ENCODE results near the gene GSTM1.
"Not testable (repeated sequence)": the region's sequence is repeated elsewhere in the genome, so short reads cannot be mapped to it uniquely, and the experiment has no call there.

The GSTM1 gene

DNA sequence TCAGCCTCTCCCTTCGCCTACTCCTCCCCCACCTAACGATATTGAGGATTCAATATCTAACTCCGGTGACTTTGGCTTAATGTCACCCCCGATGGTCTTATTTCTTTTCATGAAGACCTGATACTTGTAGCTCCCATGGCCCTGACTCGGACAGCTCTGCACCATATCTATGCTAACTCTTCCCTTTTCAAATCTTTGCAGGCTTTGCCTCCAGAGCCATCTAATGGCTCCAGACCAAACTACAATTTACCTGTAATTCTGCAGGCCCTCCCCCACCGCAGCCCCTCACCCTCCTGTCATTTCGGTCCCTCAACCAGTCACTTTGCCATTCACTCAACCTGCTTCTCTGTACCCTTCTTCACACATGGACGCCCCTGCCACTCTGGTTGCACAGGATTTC, 16.6 kb downstream of the GSTM1 start:
- DNase-seq = no peak

DNA sequence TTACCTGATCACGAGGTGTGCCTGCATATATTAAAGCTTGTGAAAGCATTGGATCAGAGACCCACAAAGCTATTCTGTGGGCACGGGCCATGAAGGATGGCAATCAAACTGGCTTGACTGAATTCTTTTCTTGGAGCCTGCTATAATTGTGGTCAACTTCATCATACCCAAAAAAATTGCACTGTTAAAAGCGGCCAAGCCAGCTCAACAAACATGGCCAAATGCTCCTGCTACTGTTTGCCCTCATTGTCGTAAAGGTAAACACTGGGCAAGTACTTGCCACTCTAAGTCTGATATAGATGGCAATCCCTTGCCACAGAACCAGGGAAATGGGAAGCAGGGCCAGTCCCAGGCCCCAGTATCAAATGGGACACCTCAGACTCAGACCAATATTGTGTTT, 17.8 kb downstream of the GSTM1 start:
- no peak for DNase-seq

DNA sequence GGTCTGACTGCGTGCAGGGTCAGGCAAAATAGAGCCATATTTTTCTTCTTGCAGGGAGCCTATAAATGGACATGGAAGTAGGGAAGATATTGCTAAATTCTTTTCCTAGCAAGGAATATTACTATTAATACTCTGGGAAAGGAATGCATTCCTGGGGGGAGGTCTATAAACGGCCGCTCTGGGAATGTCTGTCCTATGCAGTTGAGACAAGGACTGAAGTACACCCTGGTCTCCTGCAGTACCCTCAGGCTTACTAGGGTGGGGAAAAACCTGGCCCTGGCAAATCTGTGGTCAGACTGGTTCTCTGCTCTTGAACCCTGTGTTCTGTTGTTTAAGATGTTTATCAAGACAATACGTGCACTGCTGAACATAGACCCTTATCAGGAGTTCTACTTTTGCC, 21.3 kb downstream of the GSTM1 start:
- DNase-seq = not testable (repeated sequence)

DNA sequence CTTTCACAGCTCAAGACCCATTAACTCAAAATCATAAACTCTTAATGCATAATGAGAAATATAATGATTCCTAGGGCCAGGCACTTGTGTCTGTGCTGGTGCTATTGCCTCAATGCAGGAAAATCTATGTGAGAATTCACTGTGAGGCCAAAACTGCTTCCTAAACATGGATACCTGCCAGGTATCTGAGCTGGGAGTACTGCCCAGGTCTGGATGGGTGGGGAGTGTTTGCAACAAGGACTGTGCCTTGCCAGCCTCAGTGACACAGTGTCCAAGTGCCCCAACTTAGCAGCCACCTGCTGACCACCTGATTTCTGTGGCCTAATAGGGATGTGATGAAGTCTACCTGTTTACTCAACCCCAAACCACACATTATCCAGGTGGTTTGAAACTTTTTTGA, 22.2 kb downstream of the GSTM1 start:
- not testable (repeated sequence) for DNase-seq

DNA sequence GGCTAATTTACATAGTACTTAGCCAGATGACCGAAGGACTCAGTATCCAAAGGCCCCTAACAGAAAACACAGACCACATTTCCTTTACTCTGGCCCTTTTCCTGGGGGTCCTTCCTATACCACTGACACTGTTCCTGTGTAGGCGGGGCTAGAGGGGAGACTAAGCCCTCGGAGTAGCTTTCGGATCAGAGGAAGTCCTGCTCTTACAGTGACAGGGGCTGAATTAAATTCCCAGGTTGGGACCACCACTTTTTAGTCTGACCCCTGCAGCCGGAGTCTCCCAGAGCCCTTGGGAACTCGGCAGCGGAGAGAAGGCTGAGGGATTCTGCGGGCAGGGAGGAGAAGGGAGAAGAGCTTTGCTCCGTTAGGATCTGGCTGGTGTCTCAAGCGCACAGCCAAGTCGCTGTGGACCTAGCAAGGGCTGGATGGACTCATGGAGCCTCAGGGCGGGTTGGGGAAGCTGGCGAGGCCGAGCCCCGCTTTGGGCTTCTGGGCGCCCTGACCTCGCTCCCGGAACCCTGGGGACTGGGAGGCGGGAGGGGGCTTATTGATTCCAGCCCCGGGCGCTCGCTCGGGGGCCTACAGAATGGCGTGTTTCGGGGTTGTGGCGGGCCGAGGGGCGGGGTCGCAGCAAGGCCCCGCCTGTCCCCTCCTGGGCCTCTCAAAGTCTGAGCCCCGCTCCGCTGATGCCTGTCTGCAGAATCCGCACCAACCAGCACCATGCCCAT, 24.1 kb downstream of the GSTM1 start, which contains the start of gene GSTM5:
Gene GSTM5 (plus strand): TSS at position 659 of the 728 bp plus-strand sequence. CDS start 62 bp downstream, at position 721.
- not testable (repeated sequence) for DNase-seq

DNA sequence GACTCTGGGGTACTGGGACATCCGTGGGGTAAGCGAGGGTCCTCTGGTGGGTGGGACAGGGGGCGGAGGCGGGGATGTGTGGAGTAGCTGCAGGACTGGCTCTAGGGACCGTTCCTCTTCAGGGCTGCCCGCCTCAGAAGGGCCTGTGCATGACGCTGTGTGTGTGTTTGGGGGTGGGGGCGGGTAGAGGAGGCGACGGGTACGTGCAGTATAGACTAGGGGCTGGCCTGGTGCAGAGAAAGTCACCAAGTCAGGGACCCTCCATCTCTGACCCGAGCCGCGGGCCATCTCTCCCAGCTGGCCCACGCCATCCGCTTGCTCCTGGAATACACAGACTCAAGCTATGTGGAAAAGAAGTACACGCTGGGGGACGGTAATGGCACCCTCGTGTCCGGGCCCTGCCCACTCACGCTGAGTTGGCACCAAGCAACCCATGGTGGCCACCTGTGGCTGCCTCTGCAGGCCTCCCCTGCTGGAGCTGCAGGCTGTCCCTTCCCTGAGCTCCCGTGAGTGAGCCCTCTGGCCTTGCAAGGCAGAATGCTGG, 24.8 kb downstream of the GSTM1 start:
- DNase-seq = no peak

DNA sequence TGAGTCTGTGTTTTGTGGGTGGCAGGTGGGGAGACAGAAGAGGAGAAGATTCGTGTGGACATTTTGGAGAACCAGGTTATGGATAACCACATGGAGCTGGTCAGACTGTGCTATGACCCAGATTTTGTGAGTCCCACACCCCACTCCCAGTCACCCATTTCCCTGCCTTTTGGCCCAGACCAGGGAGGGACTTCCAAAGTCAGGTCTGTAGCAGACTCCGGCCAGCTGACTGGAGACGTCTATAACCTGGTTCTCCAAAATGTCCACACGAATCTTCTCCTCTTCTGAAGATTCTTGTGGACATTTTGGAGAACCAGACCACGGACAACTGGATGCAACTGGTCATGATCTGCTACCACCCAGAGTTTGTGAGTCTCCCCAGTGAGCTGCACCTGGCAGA, 26.0 kb downstream of the GSTM1 start:
- DNase-seq = no peak

DNA sequence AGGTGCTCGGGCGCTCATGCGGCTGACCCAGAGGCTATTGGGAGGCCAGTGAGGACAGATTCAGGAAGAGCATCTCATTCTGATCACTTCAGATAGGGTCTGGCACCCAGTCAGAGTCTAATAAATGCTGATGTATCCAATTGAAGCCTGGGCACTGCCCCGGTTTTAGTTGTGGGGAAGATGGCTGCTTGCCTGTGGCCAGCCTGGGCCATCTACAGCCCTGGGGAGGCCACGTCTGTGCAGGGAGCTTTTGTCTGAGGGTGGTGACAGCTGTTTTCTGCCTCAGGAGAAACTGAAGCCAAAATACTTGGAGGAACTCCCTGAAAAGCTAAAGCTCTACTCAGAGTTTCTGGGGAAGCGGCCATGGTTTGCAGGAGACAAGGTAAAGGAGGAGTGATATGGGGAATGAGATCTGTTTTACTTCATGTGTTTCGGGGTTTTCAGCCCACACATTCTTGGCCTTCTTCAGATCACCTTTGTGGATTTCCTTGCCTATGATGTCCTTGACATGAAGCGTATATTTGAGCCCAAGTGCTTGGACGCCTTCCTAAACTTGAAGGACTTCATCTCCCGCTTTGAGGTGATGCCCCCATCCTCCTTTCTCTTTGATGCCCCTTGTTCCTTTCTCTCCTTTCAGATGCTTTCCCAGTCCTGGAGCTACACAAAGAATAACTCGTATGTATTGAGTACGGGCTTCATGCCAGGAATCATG, 27.2 kb downstream of the GSTM1 start:
- DNase-seq = no peak

DNA sequence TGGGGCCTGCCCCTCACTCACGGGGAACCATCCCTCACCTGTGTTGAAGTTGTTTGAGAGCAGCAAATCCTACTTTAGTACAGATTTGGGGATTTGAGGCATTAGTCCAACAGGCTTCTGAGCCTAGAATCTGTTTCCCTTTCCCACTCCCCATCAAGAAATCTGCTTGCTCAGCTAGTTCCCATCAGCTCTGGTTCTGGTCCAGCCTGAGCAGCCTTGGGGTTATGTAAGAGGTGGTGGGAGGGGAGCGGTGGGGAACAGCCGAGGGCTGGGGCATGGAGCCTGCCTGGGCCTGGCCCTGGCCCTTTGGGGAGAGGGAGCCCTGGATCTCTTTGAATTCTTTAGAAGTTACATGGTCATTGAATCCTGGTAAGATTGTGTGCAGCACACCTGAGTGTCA, 28.5 kb downstream of the GSTM1 start:
- DNase-seq = no peak

DNA sequence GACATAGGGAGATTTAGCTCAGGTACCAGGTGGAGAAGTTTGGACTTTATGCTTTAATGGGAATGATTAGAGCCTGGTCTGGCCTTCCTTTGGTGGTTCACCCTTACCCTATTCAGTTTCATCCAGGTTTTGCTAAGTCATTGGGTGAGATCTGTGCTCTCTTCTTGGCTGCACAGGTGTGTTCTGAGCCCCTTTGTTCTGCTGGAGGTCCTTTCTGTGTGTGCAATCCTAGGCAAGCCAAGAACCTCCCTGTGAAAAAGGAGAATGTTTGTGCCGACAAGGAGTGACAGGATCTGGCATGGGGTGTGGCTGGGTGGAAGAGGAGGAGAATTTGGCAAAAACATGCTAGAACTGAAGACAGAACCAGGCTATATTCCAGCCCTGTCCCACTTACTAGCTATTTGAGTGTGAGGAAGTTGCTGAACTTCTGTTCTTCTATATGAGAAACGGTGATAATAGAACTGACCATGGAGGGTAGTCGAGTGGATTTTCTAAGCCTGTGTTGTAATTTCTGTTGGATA, 29.0 kb downstream of the GSTM1 start:
- no peak for DNase-seq

DNA sequence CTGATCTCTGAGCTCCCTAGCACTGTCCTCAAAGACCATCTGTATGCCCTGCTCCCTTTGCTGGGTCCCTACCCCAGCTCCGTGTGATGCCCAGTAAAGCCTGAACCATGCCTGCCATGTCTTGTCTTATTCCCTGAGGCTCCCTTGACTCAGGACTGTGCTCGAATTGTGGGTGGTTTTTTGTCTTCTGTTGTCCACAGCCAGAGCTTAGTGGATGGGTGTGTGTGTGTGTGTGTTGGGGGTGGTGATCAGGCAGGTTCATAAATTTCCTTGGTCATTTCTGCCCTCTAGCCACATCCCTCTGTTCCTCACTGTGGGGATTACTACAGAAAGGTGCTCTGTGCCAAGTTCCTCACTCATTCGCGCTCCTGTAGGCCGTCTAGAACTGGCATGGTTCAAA, 30.1 kb downstream of the GSTM1 start:
- no peak for DNase-seq

DNA sequence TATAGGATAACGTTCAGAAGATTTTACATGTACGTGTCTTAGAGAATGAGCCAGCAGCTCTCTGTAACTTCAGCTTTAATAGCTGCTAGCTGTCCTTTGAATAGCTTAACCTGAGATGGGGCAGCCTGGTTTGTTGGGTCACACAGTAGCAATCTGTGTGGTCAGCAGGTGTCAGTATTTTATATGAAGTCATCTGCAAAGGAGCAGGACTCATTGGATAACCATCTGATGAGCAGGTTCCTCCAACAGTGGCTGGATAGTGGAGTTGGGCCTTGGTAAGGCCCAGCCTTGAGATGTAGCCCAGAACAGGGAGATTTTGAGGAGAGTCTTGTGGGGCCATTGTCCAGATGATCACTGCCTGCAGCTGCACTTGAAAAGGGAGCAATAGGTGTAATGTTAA, 30.9 kb downstream of the GSTM1 start:
- DNase-seq = no peak

DNA sequence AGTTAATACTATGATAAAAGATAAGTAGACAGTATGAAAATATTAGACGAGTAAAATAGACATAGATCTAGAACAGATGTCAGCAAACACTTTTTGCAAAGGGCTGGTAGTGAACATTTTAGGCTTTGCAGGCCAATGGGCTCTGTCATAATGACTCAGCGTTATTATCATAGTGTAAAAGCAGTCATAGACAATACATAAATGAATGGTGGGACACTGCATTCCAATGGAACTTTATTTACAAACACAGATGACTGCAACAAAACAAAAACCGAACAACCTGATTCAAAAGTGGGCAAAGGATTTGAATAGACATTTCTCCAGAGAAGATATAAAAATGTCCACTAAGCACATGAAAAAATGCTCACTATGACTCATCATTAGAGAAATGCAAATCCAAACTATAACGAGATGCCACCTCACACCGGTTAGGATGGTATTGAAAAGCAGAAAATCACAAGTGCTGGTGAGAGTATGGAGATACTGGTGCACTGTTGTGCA, 31.8 kb downstream of the GSTM1 start:
- DNase-seq = no peak

DNA sequence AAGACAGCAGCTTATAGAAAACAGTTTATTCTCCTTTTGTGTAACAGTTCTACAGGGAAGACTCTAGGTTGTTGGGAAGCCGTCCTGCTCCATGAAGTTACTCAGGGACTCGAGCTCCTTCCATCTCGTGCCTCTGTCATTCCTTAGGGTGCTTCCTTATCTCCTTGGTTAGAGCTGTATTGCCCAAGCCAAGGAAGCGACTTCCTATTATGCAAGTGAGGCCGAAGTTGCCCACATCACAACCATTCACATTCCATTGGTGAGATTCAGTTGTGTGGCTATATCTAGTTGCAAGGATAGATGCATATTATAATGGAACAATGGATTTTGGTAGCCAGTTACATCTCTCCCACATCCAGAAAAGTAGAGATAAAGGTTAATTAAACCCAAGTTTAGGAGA, 33.4 kb downstream of the GSTM1 start:
- no peak for DNase-seq

DNA sequence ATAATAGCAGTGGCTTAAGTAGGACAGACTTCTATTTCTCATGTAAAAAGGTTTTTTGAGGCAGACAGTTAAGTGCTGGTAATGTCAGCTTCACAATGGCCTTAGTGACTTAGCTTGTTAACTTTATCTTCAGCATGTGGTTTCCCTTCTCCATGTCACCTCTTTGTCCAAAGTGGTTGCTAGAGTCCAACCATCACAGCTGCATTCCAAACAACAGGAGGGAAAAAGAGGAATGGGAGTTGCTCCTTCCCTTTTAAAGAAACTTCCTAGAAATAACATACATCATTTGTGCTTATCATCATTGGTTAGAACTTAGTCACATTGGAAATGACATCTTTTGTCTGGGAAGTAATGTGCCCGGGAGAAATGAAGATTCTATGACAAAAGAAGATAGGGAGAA, 34.4 kb downstream of the GSTM1 start:
- no peak for DNase-seq

DNA sequence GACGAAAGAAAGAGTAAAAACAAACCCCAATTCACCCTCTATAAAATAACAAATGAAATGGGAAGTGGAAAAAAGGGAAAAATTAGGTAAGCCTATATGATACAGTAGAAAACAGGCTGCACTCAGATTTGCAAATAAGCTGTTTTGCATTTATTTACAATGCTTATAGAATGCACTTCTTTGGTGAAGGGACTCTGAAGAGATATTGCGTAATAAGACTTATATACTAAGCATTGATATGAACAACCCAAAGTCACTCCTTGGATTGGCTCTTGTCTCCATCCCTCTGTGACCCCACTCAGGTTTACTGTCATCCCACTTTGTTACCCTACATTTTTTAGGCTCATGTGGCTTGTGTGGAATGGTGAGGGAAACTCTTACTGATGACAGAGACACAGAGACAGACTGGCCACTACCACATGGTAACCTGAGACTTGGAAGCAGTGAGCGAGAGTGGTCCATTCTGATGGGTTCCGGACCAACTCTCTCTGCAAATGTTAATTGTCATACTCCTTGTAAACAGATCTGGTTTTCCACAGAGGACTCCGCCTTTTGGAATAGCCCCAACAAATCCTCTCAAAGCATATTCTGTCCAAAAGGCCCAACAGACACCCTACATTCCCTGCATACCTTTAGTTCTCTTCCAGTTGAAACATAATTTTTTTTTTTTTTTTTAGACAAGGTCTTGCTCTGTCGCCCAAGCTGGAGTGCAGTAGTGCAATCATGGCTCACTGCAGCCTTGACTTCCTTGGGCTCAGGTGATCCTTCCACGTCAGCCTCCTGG, 35.5 kb downstream of the GSTM1 start:
- no peak for DNase-seq

DNA sequence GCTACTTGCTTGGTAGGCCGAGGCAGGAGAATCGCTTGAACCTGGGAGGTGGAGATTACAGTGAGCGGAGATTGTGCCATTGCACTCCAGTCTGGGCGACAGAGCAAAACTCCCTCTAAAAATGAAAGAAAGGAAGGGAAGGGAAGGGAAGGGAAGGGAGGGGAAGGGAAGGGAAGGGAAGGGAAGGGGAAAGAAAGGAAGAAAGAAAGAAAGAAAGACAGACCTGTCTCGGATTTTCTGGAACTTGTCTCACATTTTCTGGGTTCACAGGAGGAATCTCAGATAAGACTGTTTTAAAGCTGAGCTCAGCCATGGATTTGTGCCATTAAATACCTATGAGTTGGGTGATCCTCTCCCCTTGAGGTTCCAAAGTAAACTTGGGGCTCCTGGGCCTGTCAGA, 37.3 kb downstream of the GSTM1 start:
- DNase-seq = no peak

DNA sequence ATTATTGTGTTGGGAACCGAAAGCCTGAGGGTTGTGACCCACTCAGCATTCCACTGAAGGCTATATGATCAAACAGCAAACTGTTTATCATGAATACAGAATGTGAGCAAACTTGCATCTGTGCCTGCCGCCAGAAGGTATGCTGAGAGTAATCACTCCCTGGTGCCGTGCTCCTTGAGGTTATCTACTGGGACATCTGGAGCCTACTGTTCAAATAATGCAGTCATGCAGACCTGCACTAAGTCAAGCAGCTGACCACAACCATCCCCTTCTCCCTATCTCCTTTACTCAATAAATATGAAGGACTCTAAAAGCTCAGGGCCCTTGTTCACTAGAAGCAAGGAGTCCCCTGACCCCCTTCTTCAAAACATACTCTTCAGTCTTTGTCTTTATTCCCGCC, 37.9 kb downstream of the GSTM1 start:
- DNase-seq = no peak

DNA sequence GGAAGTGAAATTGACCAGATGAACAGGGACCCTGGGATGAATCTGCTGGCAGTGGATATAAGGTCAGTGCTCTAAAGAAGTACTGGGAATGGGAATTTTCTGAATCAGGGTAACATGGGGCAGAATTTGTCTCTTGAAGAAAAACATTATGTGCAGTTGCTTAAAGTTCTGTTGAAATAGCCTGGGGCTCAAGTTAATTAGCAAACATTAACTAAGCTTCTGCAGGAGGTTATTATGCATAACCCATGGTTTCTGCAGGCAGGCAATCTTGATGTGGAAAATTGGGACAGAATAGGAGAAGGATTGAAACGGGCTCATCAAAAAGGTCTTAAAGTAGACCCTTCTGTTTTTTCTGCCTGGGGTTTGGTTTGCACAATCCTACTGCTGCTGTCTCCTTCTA, 38.4 kb downstream of the GSTM1 start:
- no peak for DNase-seq

DNA sequence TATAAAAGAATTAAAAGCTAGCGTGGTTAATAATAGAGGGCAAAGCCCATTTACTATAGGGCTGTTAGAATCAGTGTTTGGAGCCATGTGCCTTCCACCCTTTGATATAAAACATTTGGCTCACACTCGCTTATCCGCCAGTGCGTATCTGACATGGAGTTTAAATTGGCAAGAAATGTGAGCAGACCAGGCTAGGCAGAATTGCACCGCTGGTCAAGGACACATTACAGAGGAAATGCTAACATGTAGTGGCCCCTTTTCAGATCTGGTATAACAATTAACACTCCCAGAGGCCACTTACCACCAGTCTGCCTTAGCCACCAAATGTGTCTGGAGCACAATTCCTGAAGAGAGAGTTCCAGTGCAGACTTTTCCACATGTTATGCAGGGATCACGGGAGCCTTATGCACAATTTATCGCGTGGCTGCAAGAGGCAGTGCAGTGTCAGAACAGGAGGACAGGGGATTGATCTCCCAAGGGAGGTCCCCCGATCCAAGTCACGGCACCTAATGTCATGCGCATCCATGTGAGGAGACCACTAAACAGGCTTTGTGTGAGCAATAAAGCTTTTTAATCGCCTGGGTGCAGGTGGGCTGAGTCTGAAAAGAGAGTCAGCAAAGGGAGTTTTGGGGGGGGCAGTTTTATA, 39.2 kb downstream of the GSTM1 start:
- no peak for DNase-seq

DNA sequence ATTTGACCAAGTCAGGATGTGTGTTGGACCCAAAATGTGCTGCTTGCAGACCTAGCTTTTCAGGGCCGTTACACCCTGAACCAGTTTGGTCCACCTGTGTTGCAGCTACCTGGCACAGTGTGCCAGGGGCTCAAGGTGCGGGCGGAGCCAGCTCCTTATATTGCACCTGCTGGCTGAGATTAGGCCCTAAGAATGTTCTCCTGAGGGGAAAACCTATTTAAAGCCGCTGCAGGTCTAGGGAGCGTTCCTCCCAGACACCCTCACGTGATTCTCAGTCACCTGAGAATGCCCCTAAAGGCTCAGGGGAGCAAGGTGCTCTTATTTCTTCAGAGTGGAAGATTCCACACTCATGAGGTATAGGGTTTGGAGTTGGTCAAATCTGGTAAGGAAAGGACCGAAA, 41.3 kb downstream of the GSTM1 start:
- DNase-seq = no peak

DNA sequence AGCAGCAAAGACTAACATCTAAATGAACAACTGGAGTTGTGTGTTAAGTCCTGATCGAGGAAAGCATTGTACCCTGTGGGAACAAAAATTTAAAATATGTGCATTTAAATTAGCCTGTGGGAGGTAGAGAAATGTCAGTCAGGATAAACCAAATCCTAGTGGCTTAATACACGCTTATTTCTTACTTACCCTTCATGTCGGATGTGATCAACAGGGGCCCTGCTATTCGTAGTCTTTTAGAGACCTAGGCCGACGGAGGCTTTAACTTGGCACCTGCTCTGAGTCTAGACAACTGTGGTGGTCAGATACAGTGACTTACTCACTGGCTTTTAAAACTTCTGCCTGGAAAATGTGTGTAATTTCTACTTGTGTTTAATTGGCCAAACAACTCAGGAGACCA, 43.0 kb downstream of the GSTM1 start:
- no peak for DNase-seq

Data from central memory CD4-positive, alpha-beta T cell (primary cell).